T-helper 2 cell treated with Interferon-gamma antibody and Interleukin-4, amounts not matched to agents 100 ng/mL and 5 ng/mL, for 36 hours (primary cell): ENCODE data around the gene ZC3H18. TPM values are rescaled to one million over a fixed set of nuclear protein-coding genes. Genes with fewer than 3 reads are reported as not detected.

Experiments
- intact Hi-C: fragments of 100-400 bp; cut with micrococcal nuclease; formaldehyde crosslinking; loops from one replicate; pipeline ENCODE4 v1.15.1; 2023
- total RNA-seq: library from RNA; stranded (reverse); gene quantifications from 2 replicates; pipeline ENCODE4 v1.2.3, GENCODE V29; 2022

ZC3H18 gene
- total RNA-seq, 1 donor from 2014 or later: 103 TPM

- intact Hi-C loops: no loop called here
These were observed 49.9 kb downstream of the ZC3H18 start for GRCh38 chr16:88619859-88620815.

GRCh38 chr16:88622125-88622524 lies 51.9 kb downstream of the ZC3H18 start:
- intact Hi-C loops: no loop called here

GRCh38 chr16:88622866-88623265 lies 52.7 kb downstream of the ZC3H18 start:
- intact Hi-C loops: no loop called here

- intact Hi-C loops: no loop called here
These were observed 53.7 kb downstream of the ZC3H18 start for GRCh38 chr16:88623858-88624257.

- intact Hi-C loops: no loop called here
These were observed 54.3 kb downstream of the ZC3H18 start for GRCh38 chr16:88624481-88624880.

GRCh38 chr16:88624977-88625576 lies 54.9 kb downstream of the ZC3H18 start:
- intact Hi-C loops: no loop called here

GRCh38 chr16:88626646-88627045 lies 56.4 kb downstream of the ZC3H18 start:
- intact Hi-C loops: no loop called here

GRCh38 chr16:88627531-88628411 lies 57.6 kb downstream of the ZC3H18 start:
- intact Hi-C loops: no loop called here

GRCh38 chr16:88628512-88628974 lies 58.3 kb downstream of the ZC3H18 start:
- intact Hi-C loops: no loop called here

GRCh38 chr16:88629835-88630234 lies 59.6 kb downstream of the ZC3H18 start:
- intact Hi-C loops: no loop called here

- intact Hi-C loops: no loop called here
These were observed 60.2 kb downstream of the ZC3H18 start for GRCh38 chr16:88630433-88630832.

- intact Hi-C loops: no loop called here
These were observed 60.7 kb downstream of the ZC3H18 start for GRCh38 chr16:88630941-88631340.

- intact Hi-C loops: no loop called here
These were observed 61.2 kb downstream of the ZC3H18 start for GRCh38 chr16:88631384-88631783.

- intact Hi-C loops: no loop called here
These were observed 61.9 kb downstream of the ZC3H18 start for GRCh38 chr16:88631920-88632586.

GRCh38 chr16:88632587-88632930 lies 62.4 kb downstream of the ZC3H18 start:
- intact Hi-C loops: no loop called here

GRCh38 chr16:88633684-88634140 lies 63.5 kb downstream of the ZC3H18 start:
- intact Hi-C loops: loop anchor here (2.0 kb wide), 1 partner anchor 17 kb away; the partner anchor contains the start of gene CYBA

GRCh38 chr16:88634141-88634993 lies 64.2 kb downstream of the ZC3H18 start:
- intact Hi-C loops: loop anchor here (2.0 kb wide), 1 partner anchor 16 kb away; the partner anchor contains the start of gene CYBA

- intact Hi-C loops: loop anchor here (2.0 kb wide), 1 partner anchor 16 kb away; the partner anchor contains the start of gene CYBA
These were observed 64.9 kb downstream of the ZC3H18 start for GRCh38 chr16:88634994-88635670.
